IPS DF 6.9 (cell line): ENCODE results near the gene PCDHGA1.
"Not testable (repeated sequence)": the region's sequence is repeated elsewhere in the genome, so short reads cannot be mapped to it uniquely, and the experiment has no call there.

Experiments used
- DNase-seq: peaks from one replicate; pipeline ENCODE4 v3.0.0-alpha.2; 2013; ENCODE audit warnings: low read depth, low spot score
- H3K27ac ChIP-seq: one replicate; pipeline ENCODE4 v1.5.1; 2013; ENCODE audit warnings: low read length, control low read depth
- H3K27me3 ChIP-seq: 2 replicates; pipeline ENCODE4 v1.6.1; 2013; ENCODE audit warnings: mild to moderate bottlenecking, low read length; ENCODE audit not compliant: control insufficient read depth, insufficient read depth
- H3K36me3 ChIP-seq: 2 replicates; pipeline ENCODE4 v1.6.1; 2013; ENCODE audit warnings: low read length; ENCODE audit not compliant: control insufficient read depth, insufficient read depth
- H3K4me1 ChIP-seq: 2 replicates; pipeline ENCODE4 v1.6.1; 2013; ENCODE audit warnings: low read length; ENCODE audit not compliant: control insufficient read depth, insufficient read depth
- H3K4me3 ChIP-seq: 2 replicates; pipeline ENCODE4 v1.5.1; 2013; ENCODE audit warnings: mild to moderate bottlenecking, low read length
- H3K9me3 ChIP-seq: 2 replicates; pipeline ENCODE4 v1.6.1; 2013; ENCODE audit warnings: low read length, inconsistent platforms; ENCODE audit not compliant: control insufficient read depth, insufficient read depth
- WGBS: extraction: QIAGEN DNeasy Blood & Tissue Kit; methylation state at CpG from one replicate; pipeline ENCODE4 v1.1.7; 2013; ENCODE audit warnings: mixed read lengths, missing lambda C conversion rate; ENCODE audit not compliant: insufficient read length, insufficient coverage; 5-methylcytosine and 5-hydroxymethylcytosine counted together

The PCDHGA1 gene

GRCh38 chr5:141366016-141366896 lies 35.9 kb downstream of the PCDHGA1 start:
- Histone ChIP-seq H3K4me1 (no peaks in the 10 kb centered on the region), H3K9me3 (peaks cover 5% of the 10 kb centered on the region), H3K27ac (no peak overlapping the region), H3K27me3 (no peaks in the 10 kb centered on the region), H3K4me3 (no peak overlapping the region), H3K36me3 (peaks cover 7% of the 10 kb centered on the region)
- DNase-seq: no peak
- WGBS: no CpG with 5 or more reads among the region's 46 CpGs

GRCh38 chr5:141369994-141370848 lies 39.9 kb downstream of the PCDHGA1 start, which contains the start of gene PCDHGB3:
Gene PCDHGB3 (plus strand): TSS chr5:141370242. CDS start chr5:141370395, 153 bp downstream.
- peaks cover 3% of the 10 kb centered on the region; the same call in 1 of the 2 replicates for H3K36me3 ChIP-seq
- H3K4me1 ChIP-seq: no peaks in the 10 kb centered on the region
- WGBS: no CpG with 5 or more reads among the region's 32 CpGs
- H3K27me3 ChIP-seq: no peaks in the 10 kb centered on the region
- no peaks in the 10 kb centered on the region; the same call in 1 of the 2 replicates for H3K9me3 ChIP-seq
- DNase-seq: no peak
- H3K4me3 ChIP-seq: no peak within 1 kb of the TSS
- no peak within 1 kb of the TSS for H3K27ac ChIP-seq

- H3K4me3 ChIP-seq: no peak overlapping the region
- no peaks in the 10 kb centered on the region; the same call in 1 of the 2 replicates for H3K36me3 ChIP-seq
- WGBS: no CpG with 5 or more reads among the region's 69 CpGs
- no peak for DNase-seq
- H3K9me3 ChIP-seq: no peaks in the 10 kb centered on the region; the same call in 1 of the 2 replicates
- no peaks in the 10 kb centered on the region for H3K4me1 ChIP-seq
- H3K27me3 ChIP-seq: no peaks in the 10 kb centered on the region
- no peak overlapping the region for H3K27ac ChIP-seq
These were observed 41.5 kb downstream of the PCDHGA1 start for GRCh38 chr5:141371572-141372475.

GRCh38 chr5:141373673-141374317 lies 43.5 kb downstream of the PCDHGA1 start, which contains the start of gene PCDHGA6:
Gene PCDHGA6 (plus strand): TSS chr5:141373891. CDS start chr5:141374084, 193 bp downstream.
- H3K4me3 ChIP-seq: no peak within 1 kb of the TSS
- no CpG with 5 or more reads among the region's 27 CpGs for WGBS

GRCh38 chr5:141374627-141375026 lies 44.3 kb downstream of the PCDHGA1 start:
- Histone ChIP-seq H3K36me3 (no peaks in the 10 kb centered on the region; the same call in 1 of the 2 replicates), H3K4me3 (no peak overlapping the region), H3K9me3 (no peaks in the 10 kb centered on the region; the same call in 1 of the 2 replicates), H3K27me3 (no peaks in the 10 kb centered on the region), H3K4me1 (no peaks in the 10 kb centered on the region), H3K27ac (no peak overlapping the region)
- no CpG with 5 or more reads among the region's 14 CpGs for WGBS
- no peak for DNase-seq

More at GRCh38 chr5:141373673-141374317, 43.5 kb downstream of the PCDHGA1 start, which contains the start of gene PCDHGA6:
- H3K9me3 ChIP-seq: no peaks in the 10 kb centered on the region; the same call in 1 of the 2 replicates
- no peaks in the 10 kb centered on the region; the same call in 1 of the 2 replicates for H3K36me3 ChIP-seq
- H3K27ac ChIP-seq: no peak within 1 kb of the TSS
- no peaks in the 10 kb centered on the region for H3K4me1 ChIP-seq
- no peaks in the 10 kb centered on the region for H3K27me3 ChIP-seq
- no peak for DNase-seq

GRCh38 chr5:141375444-141376155 lies 45.3 kb downstream of the PCDHGA1 start:
- H3K4me3 ChIP-seq, H3K9me3 ChIP-seq, DNase-seq, H3K4me1 ChIP-seq, H3K27ac ChIP-seq, H3K36me3 ChIP-seq, H3K27me3 ChIP-seq: not testable (repeated sequence)
- WGBS: no CpG with 5 or more reads among the region's 48 CpGs

- DNase-seq: no peak
- no CpG with 5 or more reads among the region's 37 CpGs for WGBS
- no peaks in the 10 kb centered on the region for H3K27me3 ChIP-seq
- H3K27ac ChIP-seq: no peak within 1 kb of the TSS
- H3K9me3 ChIP-seq: no peaks in the 10 kb centered on the region; the same call in 1 of the 2 replicates
- no peaks in the 10 kb centered on the region for H3K36me3 ChIP-seq
- H3K4me1 ChIP-seq: no peaks in the 10 kb centered on the region
- H3K4me3 ChIP-seq: no peak within 1 kb of the TSS
These were observed 52.4 kb downstream of the PCDHGA1 start, which contains the start of gene PCDHGA7 for GRCh38 chr5:141382469-141383294. Gene PCDHGA7 (plus strand): TSS chr5:141382742. CDS start chr5:141382900, 158 bp downstream.

- Histone ChIP-seq H3K4me1 (peaks cover under 1% of the 10 kb centered on the region; the same call in 1 of the 2 replicates), H3K4me3 (no peak overlapping the region), H3K27me3 (peaks cover 3% of the 10 kb centered on the region; the same call in 1 of the 2 replicates), H3K36me3 (no peaks in the 10 kb centered on the region), H3K9me3 (peaks cover under 1% of the 10 kb centered on the region), H3K27ac (no peak overlapping the region)
- DNase-seq: no peak
- no CpG with 5 or more reads among the region's 21 CpGs for WGBS
These were observed 53.0 kb downstream of the PCDHGA1 start for GRCh38 chr5:141383345-141383744.
